Stimulated activated naive CD4-positive, alpha-beta T cell (primary cell): ENCODE data around the gene SIGLEC7.

ENCODE experiments used
- DNase-seq, 6 experiments: peaks; one replicate each; lab custom pipeline; 2025; lab: John Stamatoyannopoulos, UW

Gene SIGLEC7

DNA sequence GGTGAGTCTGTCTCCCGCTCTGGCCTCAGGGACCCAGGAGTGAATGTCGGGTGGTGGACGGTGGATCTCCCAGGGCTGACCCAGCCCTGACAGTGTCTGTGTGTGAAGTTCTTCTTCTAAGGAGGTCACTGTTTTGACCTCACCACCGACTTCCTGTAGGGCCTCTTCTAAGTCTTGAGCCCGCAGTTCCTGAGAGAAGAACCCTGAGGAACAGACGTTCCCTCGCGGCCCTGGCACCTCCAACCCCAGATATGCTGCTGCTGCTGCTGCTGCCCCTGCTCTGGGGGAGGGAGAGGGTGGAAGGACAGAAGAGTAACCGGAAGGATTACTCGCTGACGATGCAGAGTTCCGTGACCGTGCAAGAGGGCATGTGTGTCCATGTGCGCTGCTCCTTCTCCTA, at the start of gene SIGLEC7:
Gene SIGLEC7, plus strand, starts transcription at position 183 of the 400 bp plus-strand sequence. Its CDS starts 69 bp downstream, at position 252.
- DNase-seq, result no peak

DNA sequence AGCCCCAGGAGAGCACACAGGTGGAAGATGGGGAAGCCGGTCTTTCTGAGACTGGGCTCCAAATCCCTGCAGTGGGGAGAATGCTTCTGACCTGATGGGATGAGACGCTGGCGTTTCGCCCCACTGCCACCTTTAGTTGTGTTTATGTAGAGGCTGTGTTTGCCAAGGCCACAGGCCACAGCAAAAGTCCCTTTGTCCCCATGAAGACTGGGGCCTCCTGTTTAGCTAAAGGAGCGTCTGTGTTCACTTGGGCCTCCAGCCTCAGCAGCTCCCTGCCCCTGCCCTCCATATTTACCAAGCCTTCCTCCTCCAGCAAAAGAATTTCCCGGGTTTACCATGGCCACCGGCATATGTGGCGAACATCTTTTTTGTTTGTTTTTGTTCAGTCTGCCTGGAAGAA, 49.0 kb upstream of the SIGLEC7 start:
- no peak for DNase-seq

GRCh38 chr19:51093510-51094345, 48.4 kb upstream of the SIGLEC7 start:
- no peak for DNase-seq

DNA sequence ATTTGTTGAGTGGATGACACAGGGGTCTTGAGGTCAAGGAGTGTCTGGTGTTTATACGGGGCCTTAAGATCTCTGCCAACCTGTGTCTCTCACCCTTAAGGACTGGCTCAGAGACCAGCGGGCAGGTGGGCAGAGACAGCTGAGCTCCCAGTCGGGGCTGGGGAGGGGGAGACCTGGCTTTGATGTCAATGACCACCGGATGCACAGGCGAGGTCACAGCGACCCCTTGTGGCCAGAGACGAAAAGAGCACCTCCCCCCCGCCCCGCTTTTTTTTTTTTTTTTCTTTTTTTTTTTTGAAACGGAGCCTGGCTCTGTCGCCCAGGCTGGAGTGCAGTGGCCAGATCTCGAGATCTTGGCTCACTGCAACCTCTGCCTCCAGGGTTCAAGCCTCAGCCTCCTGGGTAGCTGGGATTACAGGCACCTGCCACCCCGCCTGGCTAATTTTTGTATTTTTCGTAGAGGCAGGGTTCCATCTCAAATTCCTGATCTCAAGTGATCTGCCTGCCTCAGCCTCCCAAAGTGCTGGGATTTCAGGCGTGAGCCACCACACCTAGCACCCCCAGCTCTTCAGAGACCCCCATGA, 47.3 kb upstream of the SIGLEC7 start:
- peak in 4 of 6 experiments; percentile 8 to 25 (median 20) for DNase-seq

GRCh38 chr19:51096473-51097165, 45.5 kb upstream of the SIGLEC7 start:
- DNase-seq, result no peak

DNA sequence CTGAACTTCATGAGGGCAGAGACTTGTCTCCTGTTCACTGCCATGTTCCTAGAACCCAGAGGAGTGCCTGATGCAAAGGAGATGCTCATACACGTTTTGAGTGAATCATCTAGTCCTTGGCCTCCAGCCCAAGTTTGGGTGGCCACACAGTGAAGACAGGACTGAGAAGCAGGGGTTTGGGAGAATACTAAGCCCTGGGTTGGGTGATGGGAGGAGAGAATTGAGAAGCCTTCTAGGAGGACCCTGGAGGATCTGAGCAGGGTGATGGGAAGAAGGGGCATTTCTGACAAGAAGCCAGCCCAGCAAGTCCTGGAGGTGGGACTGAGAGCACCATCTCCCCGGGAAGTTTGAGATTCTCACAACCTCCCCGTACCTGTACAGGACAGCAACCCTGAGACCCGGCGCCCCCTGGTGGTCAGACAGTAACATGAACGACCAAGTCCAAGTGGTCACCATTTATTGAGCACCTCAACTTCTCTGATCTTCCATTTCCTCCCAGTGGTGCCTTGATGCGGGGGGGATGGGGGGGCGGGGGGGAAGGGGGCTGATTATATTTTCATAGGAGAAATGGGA, 44.8 kb upstream of the SIGLEC7 start:
- DNase-seq, result peak in 5 of 6 experiments; percentile 31 to 61 (median 44)

DNA sequence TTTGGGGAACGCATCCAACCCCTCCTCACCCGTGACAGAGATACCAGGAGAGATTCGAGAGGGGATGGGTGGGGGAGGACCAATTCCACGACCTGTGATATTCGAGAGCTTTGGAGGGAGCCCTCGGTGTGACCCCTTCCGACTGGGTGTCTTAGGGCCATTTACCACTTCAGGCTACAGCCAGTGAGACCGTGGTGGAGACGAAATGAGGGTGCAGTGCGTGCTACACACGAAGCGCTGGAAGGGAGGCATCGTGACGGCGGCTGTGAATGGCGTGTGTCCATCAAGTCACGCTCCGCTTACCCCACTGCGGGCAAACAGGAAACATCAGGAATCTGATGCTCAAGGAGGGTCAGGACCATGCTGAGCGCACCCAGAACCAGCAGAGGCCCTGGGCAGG, 44.3 kb upstream of the SIGLEC7 start:
- no peak for DNase-seq

DNA sequence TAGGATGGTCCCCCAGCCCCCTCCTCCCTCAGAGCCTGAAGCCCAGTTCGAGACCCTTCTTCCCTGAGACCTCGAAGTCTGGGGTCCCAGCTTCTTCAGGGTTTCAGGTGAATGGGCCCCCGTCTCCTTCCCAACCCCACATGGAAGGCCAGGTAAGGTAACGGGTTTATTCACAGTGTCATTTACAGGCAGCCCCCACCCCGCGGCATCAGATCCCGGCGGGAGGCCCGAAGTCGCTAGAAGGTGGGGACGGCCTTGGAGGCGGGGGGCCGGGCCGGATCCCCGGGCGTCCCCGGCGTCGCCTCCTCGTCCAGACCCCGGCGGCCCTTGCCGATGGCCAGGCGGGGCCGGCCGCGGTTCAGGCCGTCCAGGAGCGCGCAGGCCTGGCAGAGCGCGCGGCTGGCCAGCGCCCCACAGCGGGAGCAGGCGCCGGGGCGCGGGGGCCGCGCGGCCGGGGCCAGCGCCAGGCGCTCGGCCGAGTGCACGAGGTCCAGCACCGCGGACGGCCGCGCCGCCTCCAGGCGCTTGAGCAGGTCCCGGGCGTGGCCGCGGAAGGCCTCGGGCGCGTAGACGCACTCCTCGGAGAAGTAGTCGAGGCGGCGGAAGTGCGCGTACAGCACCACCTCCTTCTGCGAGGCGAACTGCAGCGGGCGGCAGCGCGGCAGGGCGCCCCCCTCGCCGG, 43.6 kb upstream of the SIGLEC7 start:
- DNase-seq, result peak in 5 of 6 experiments; percentile 5 to 35 (median 35)

- DNase-seq, result no peak
Observed at GRCh38 chr19:51099047-51099382, 43.1 kb upstream of the SIGLEC7 start.

- DNase-seq, result no peak
Observed at GRCh38 chr19:51100601-51101000, 41.5 kb upstream of the SIGLEC7 start.

- DNase-seq, result no peak
Observed at GRCh38 chr19:51101171-51101865, 40.8 kb upstream of the SIGLEC7 start.

DNA sequence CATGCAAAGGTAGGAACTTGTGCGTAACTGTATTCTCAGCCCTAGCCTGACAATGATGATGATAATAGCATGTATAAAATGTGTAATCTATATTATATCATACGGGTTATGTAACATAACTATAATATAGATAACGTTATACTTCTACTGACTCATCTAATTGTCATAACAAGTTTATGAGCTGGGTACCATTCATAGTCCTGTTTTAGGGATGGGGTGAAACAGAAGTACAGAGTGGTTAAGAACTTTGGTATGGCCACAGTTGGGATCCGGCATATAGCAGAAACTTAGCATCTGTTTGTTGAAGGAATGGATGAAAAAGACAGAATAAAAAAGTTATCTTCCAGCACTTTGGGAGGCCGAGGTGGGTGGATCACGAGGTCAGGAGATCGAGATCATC, 39.1 kb upstream of the SIGLEC7 start:
- DNase-seq, result no peak

DNA sequence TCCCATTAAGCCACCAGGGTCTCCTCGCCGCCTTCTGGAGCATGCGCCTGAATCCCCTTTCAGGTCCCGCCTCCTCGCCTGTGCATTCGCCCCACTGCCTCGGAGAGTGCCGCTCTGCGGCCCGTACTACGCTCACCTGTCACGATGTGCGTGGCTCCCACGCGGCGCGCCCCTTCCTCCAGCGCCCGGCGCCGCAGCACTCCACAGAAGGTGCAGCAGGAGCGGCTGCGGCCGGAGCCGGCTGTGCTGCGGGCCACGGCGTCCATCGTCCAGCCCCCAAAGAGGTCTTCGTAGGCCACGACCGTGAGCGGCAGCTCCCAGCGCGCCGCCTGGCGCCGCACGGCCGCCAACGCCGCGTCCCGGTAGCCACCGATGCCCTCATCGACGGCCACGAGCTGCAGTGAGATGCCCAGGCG, 38.2 kb upstream of the SIGLEC7 start:
- no peak for DNase-seq

- DNase-seq, result no peak
Observed at GRCh38 chr19:51107406-51108065, 34.6 kb upstream of the SIGLEC7 start.

GRCh38 chr19:51108066-51108804, 33.9 kb upstream of the SIGLEC7 start, which contains the start of gene CTU1:
Gene CTU1, minus strand, starts transcription at chr19:51108409. Its CDS starts 3,840 bp downstream, at chr19:51104569.
- DNase-seq, result peak; percentile 93 to 98 (median 98)

- DNase-seq, result no peak
Observed at GRCh38 chr19:51108805-51109146, 33.3 kb upstream of the SIGLEC7 start.

DNA sequence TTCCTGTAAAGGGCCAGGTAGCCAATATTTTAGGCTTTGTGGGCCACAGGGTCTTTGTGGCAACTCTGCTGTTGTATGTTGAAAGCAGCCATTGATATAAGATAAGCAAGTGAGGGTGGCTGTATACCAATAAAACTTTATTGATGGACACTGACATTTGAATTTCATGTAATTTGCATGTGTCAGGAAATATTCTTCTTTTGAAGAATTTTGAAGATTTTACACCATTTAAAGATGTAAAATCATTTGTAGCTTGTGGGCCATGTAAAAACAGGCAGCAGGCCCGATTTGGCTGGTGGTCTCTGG, 31.5 kb upstream of the SIGLEC7 start:
- no peak for DNase-seq

- no peak for DNase-seq
Observed at GRCh38 chr19:51111606-51112005, 30.5 kb upstream of the SIGLEC7 start.

DNA sequence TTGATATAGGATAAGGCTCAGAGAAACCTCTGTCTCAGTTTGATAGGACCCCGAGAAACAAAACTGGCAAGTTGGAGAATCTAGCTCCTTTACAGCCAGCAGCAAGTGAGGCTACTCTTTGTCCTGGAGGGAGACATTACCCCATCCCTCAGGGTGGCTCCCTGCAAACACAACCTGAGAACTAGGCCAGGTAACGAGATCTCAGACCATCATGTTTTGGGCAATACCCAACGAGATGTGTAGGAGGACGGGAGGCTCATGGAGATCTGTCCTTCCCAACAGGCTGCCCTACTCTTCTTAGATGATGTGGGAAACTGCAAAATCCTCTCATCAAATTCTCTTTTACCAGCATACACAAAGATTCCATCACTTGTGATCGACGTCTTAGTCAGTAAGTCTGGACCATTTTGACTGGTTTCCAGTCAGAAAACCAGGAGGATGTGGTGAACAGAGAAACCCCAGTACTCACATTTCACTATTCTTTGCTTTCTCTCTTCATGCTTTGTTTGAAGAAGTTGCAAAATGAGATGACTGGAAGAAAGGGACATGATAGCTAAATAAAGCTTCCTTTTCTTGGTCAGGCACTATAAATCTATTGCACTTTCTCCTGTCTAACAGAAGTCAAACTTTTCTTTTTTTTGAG, 27.9 kb upstream of the SIGLEC7 start:
- DNase-seq, result peak in 3 of 6 experiments; percentile 42 to 56 (median 48)
